ENCODE measurements around the gene CUBN.

Gene CUBN

GRCh38 chr10:17101257-17101909 is 28.2 kb downstream of the CUBN start:
- no peak for DNase-seq

- no peak for DNase-seq
Observed at GRCh38 chr10:17100586-17100985, 29.0 kb downstream of the CUBN start.

- DNase-seq: no peak
Observed at GRCh38 chr10:17098012-17098411, 31.6 kb downstream of the CUBN start.

- DNase-seq: no peak
Observed at GRCh38 chr10:17094844-17095243, 34.8 kb downstream of the CUBN start.

- DNase-seq: no peak
Observed at GRCh38 chr10:17092986-17093803, 36.4 kb downstream of the CUBN start.

GRCh38 chr10:17092216-17092944 is 37.2 kb downstream of the CUBN start:
- DNase-seq: no peak

- DNase-seq: no peak
Observed at GRCh38 chr10:17088118-17088806, 41.3 kb downstream of the CUBN start.

- DNase-seq: no peak
Observed at GRCh38 chr10:17086865-17087367, 42.7 kb downstream of the CUBN start.

- no peak for DNase-seq
Observed at GRCh38 chr10:17085011-17085725, 44.4 kb downstream of the CUBN start.

GRCh38 chr10:17084258-17084657 is 45.4 kb downstream of the CUBN start:
- DNase-seq: no peak

GRCh38 chr10:17081431-17081830 is 48.2 kb downstream of the CUBN start:
- DNase-seq: no peak

- no peak for DNase-seq
Observed at GRCh38 chr10:17077890-17078289, 51.7 kb downstream of the CUBN start.

- no peak for DNase-seq
Observed at GRCh38 chr10:17077346-17077781, 52.2 kb downstream of the CUBN start.

GRCh38 chr10:17076626-17077345 is 52.8 kb downstream of the CUBN start:
- no peak for DNase-seq

- DNase-seq: no peak
Observed at GRCh38 chr10:17075533-17076359, 53.9 kb downstream of the CUBN start.

- DNase-seq: no peak
Observed at GRCh38 chr10:17074541-17074847, 55.1 kb downstream of the CUBN start.

- no peak for DNase-seq
Observed at GRCh38 chr10:17073725-17074540, 55.7 kb downstream of the CUBN start.

GRCh38 chr10:17068953-17069352 is 60.7 kb downstream of the CUBN start:
- no peak for DNase-seq

- DNase-seq: no peak
Observed at GRCh38 chr10:17067376-17068264, 62.0 kb downstream of the CUBN start.
